GM18868 (cell line): ENCODE results near the gene RDH8.

Source experiments
- ATAC-seq: cut with Tn5 transposase; IDR thresholded peaks from one replicate; pipeline ENCODE4 v1.9.1; 2021; ENCODE audit warnings: mild to moderate bottlenecking, moderate library complexity; ENCODE audit not compliant: unreplicated experiment

Gene RDH8

GRCh38 chr19:10036601-10037071 lies 23.4 kb downstream of the RDH8 start:
- no peak for ATAC-seq

GRCh38 chr19:10037367-10037766 lies 24.1 kb downstream of the RDH8 start:
- ATAC-seq: no peak

GRCh38 chr19:10037809-10038208 lies 24.5 kb downstream of the RDH8 start:
- ATAC-seq: no peak

GRCh38 chr19:10043286-10043927 lies 30.1 kb downstream of the RDH8 start:
- ATAC-seq: no peak

- ATAC-seq: no peak
Observed at GRCh38 chr19:10044390-10044789, 31.1 kb downstream of the RDH8 start.

- ATAC-seq: no peak
Observed at GRCh38 chr19:10045371-10045770, 32.1 kb downstream of the RDH8 start.

- ATAC-seq: no peak
Observed at GRCh38 chr19:10049626-10050025, 36.3 kb downstream of the RDH8 start.

GRCh38 chr19:10052602-10053360 lies 39.5 kb downstream of the RDH8 start:
- no peak for ATAC-seq

GRCh38 chr19:10061717-10062310 lies 48.5 kb downstream of the RDH8 start:
- ATAC-seq: no peak

- no peak for ATAC-seq
Observed at GRCh38 chr19:10068205-10068604, 54.9 kb downstream of the RDH8 start.

GRCh38 chr19:10069046-10069445 lies 55.8 kb downstream of the RDH8 start:
- ATAC-seq: no peak

- ATAC-seq: no peak
Observed at GRCh38 chr19:10070730-10071446, 57.6 kb downstream of the RDH8 start.
